ENCODE results near the gene FBXO10. TPM values are rescaled to one million over a fixed set of nuclear protein-coding genes. Genes with fewer than 3 reads are reported as not detected.

FBXO10 gene
- total RNA-seq, 5 donors from 2014 or later (not counting 1 experiment from before 2014, with no cell fraction given): 2.9 to 5.0 (median 3.8) TPM

DNA sequence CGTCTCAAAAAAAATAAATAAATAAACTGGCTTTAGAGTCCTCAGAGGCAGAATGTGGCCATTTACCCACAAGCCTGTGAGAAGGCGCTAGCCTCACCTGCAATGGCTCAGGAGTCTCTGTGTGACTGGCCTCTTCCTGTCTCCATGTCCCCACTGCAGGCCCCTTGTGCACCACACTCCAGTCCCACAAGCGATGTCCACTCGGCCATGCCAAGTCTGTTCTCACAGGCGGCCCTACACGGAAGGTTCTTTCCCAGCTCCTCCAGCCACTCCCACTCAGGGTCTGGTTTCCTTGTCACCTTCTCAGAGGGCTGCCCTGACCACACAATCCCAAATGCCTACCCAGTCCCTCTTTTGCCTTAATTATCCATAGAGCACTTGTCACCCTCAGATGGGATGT lies 52.3 kb downstream of the FBXO10 start:
- CTCF ChIA-PET: no interaction called here
- Histone ChIP-seq H3K9me3 (no peaks in the 10 kb centered on the region), H3K36me3 (ENCODE audit: control insufficient read depth in 2 of 2, extremely low read depth in 1 of 2, insufficient read depth in 1 of 2, low read length in 1 of 2) (peaks cover 0 to 2% of the 10 kb centered on the region in 2 donors), H3K27me3 (replicated peaks in 1 of 2; ENCODE audit: control insufficient read depth in 2 of 2, extremely low read depth in 1 of 2, insufficient read depth in 2 of 2, low read length in 1 of 2) (no peaks in the 10 kb centered on the region), H3K27ac (ENCODE audit: low read length) (no peak overlapping the region), H3K4me3 (ENCODE audit: control insufficient read depth in 1 of 2, extremely low read depth in 1 of 2, low read length in 1 of 2) (no peak overlapping the region), H3K4me1 (ENCODE audit: control insufficient read depth in 1 of 2, extremely low read depth in 1 of 2, insufficient read depth in 2 of 2, low read length in 2 of 2) (peaks cover 0 to 7% of the 10 kb centered on the region in 2 experiments)
- H3K9me3 Mint-ChIP-seq: peaks cover 0 to 4% (median 0%) of the 10 kb centered on the region in 3 donors
- 92% methylated on average over 6 of the region's 6 CpGs for WGBS (ENCODE audit: insufficient coverage)
- H3K27ac Mint-ChIP-seq: no peak overlapping the region
- peaks cover 7 to 8% (median 7%) of the 10 kb centered on the region in 3 donors for H3K4me1 Mint-ChIP-seq
- peaks cover 38% of the 10 kb centered on the region for H3K36me3 Mint-ChIP-seq
- H3K4me3 Mint-ChIP-seq: no peak overlapping the region
- ATAC-seq (replicated peaks in 1 of 4): no peak
- no peaks in the 10 kb centered on the region for H3K27me3 Mint-ChIP-seq
- POLR2A ChIA-PET: no interaction called here
- no peak for DNase-seq

DNA sequence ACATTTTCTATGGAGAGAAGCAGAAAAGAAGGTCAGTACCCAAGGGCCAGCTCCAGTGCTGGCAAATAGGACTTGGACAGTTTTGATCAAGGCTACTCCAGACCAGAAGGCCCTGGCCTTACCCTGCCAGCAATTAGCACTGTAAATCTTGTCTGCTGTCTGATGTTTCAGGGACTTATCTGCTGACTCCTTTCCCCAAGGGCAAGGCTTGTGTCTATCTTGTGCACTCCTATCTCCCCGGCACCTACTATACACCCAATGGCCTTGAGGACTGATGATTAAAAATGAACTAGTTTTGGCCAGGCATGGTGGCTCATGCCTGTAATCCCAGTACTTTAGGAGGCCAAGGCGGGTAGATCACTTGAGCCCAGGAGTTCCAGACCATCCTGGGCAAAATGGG lies 53.2 kb downstream of the FBXO10 start:
- H3K36me3 Mint-ChIP-seq: peaks cover 38% of the 10 kb centered on the region
- ATAC-seq (replicated peaks in 1 of 4) (no peak), DNase-seq (no peak)
- CTCF ChIA-PET: no interaction called here
- H3K4me1 ChIP-seq (ENCODE audit: control insufficient read depth in 1 of 2, extremely low read depth in 1 of 2, insufficient read depth in 2 of 2, low read length in 2 of 2): no peaks in the 10 kb centered on the region
- H3K36me3 ChIP-seq (ENCODE audit: control insufficient read depth in 2 of 2, extremely low read depth in 1 of 2, insufficient read depth in 1 of 2, low read length in 1 of 2): peaks cover 2% of the 10 kb centered on the region in 2 donors
- no CpG with 5 or more reads among the region's 2 CpGs for WGBS (ENCODE audit: insufficient coverage)
- POLR2A ChIA-PET: no interaction called here
- H3K4me3 Mint-ChIP-seq: no peak overlapping the region
- no peak overlapping the region for H3K27ac ChIP-seq (ENCODE audit: low read length)
- peaks cover 0 to 4% (median 0%) of the 10 kb centered on the region in 3 donors for H3K9me3 Mint-ChIP-seq
- no peaks in the 10 kb centered on the region for H3K4me1 Mint-ChIP-seq
- no peaks in the 10 kb centered on the region for H3K27me3 Mint-ChIP-seq
- no peaks in the 10 kb centered on the region for H3K9me3 ChIP-seq
- H3K27ac Mint-ChIP-seq: peak overlapping the region in 1 of 2 donors; percentile 11
- no peaks in the 10 kb centered on the region for H3K27me3 ChIP-seq (replicated peaks in 1 of 2; ENCODE audit: control insufficient read depth in 2 of 2, extremely low read depth in 1 of 2, insufficient read depth in 2 of 2, low read length in 1 of 2)
- no peak overlapping the region for H3K4me3 ChIP-seq (ENCODE audit: control insufficient read depth in 1 of 2, extremely low read depth in 1 of 2, low read length in 1 of 2)

GRCh38 chr9:37521111-37521510 lies 55.1 kb downstream of the FBXO10 start:
- DNase-seq: no peak
- Histone ChIP-seq H3K4me3 (ENCODE audit: control insufficient read depth in 1 of 2, extremely low read depth in 1 of 2, low read length in 1 of 2) (no peak overlapping the region), H3K27me3 (replicated peaks in 1 of 2; ENCODE audit: control insufficient read depth in 2 of 2, extremely low read depth in 1 of 2, insufficient read depth in 2 of 2, low read length in 1 of 2) (no peaks in the 10 kb centered on the region), H3K9me3 (no peaks in the 10 kb centered on the region), H3K36me3 (ENCODE audit: control insufficient read depth in 2 of 2, extremely low read depth in 1 of 2, insufficient read depth in 1 of 2, low read length in 1 of 2) (peaks cover 2% of the 10 kb centered on the region in 2 donors), H3K27ac (ENCODE audit: low read length) (no peak overlapping the region), H3K4me1 (ENCODE audit: control insufficient read depth in 1 of 2, extremely low read depth in 1 of 2, insufficient read depth in 2 of 2, low read length in 2 of 2) (no peaks in the 10 kb centered on the region)
- H3K27ac Mint-ChIP-seq: no peak overlapping the region
- no peak for ATAC-seq (replicated peaks in 1 of 4)
- ChIA-PET POLR2A (no interaction called here), CTCF (no interaction called here)
- no peaks in the 10 kb centered on the region for H3K4me1 Mint-ChIP-seq
- H3K9me3 Mint-ChIP-seq: no peaks in the 10 kb centered on the region
- H3K36me3 Mint-ChIP-seq: peaks cover 34% of the 10 kb centered on the region
- H3K27me3 Mint-ChIP-seq: no peaks in the 10 kb centered on the region
- 97% methylated on average over 5 of the region's 10 CpGs for WGBS (ENCODE audit: insufficient coverage)
- no peak overlapping the region for H3K4me3 Mint-ChIP-seq

- peaks cover 2% of the 10 kb centered on the region in 2 donors for H3K36me3 ChIP-seq (ENCODE audit: control insufficient read depth in 2 of 2, extremely low read depth in 1 of 2, insufficient read depth in 1 of 2, low read length in 1 of 2)
- ChIA-PET POLR2A (no interaction called here), CTCF (interaction anchor here in 1 of 2 donors (0.7 kb wide), 1 partner anchor 75 kb away, joined by 8 read pairs; no protein-coding TSS in a partner anchor)
- peaks cover 34% of the 10 kb centered on the region for H3K36me3 Mint-ChIP-seq
- H3K4me1 Mint-ChIP-seq: no peaks in the 10 kb centered on the region
- no peaks in the 10 kb centered on the region for H3K9me3 Mint-ChIP-seq
- ATAC-seq (replicated peaks in 1 of 4) (no peak), DNase-seq (no peak)
- no peaks in the 10 kb centered on the region for H3K9me3 ChIP-seq
- 85% methylated on average over 3 of the region's 3 CpGs for WGBS (ENCODE audit: insufficient coverage)
- no peak overlapping the region for H3K4me3 ChIP-seq (ENCODE audit: control insufficient read depth in 1 of 2, extremely low read depth in 1 of 2, low read length in 1 of 2)
- H3K27ac ChIP-seq (ENCODE audit: low read length): no peak overlapping the region
- H3K4me1 ChIP-seq (ENCODE audit: control insufficient read depth in 1 of 2, extremely low read depth in 1 of 2, insufficient read depth in 2 of 2, low read length in 2 of 2): no peaks in the 10 kb centered on the region
- no peak overlapping the region for H3K4me3 Mint-ChIP-seq
- H3K27ac Mint-ChIP-seq: no peak overlapping the region
- H3K27me3 ChIP-seq (replicated peaks in 1 of 2; ENCODE audit: control insufficient read depth in 2 of 2, extremely low read depth in 1 of 2, insufficient read depth in 2 of 2, low read length in 1 of 2): no peaks in the 10 kb centered on the region
- H3K27me3 Mint-ChIP-seq: no peaks in the 10 kb centered on the region
Observed at GRCh38 chr9:37520641-37521040, 55.5 kb downstream of the FBXO10 start.

- ChIA-PET CTCF (no interaction called here), POLR2A (interaction anchor here in 1 of 2 donors (1.0 kb wide), 1 partner anchor 59 kb away, joined by 4 read pairs; no protein-coding TSS in a partner anchor)
- Histone ChIP-seq H3K27me3 (replicated peaks in 1 of 2; ENCODE audit: control insufficient read depth in 2 of 2, extremely low read depth in 1 of 2, insufficient read depth in 2 of 2, low read length in 1 of 2) (no peaks in the 10 kb centered on the region), H3K27ac (ENCODE audit: low read length) (no peak overlapping the region), H3K4me3 (ENCODE audit: control insufficient read depth in 1 of 2, extremely low read depth in 1 of 2, low read length in 1 of 2) (no peak overlapping the region), H3K9me3 (no peaks in the 10 kb centered on the region), H3K36me3 (ENCODE audit: control insufficient read depth in 2 of 2, extremely low read depth in 1 of 2, insufficient read depth in 1 of 2, low read length in 1 of 2) (peaks cover under 1 to 2% of the 10 kb centered on the region in 2 donors), H3K4me1 (ENCODE audit: control insufficient read depth in 1 of 2, extremely low read depth in 1 of 2, insufficient read depth in 2 of 2, low read length in 2 of 2) (peaks cover 0 to 2% of the 10 kb centered on the region in 2 experiments)
- 91% methylated on average over 12 of the region's 13 CpGs for WGBS (ENCODE audit: insufficient coverage)
- no peaks in the 10 kb centered on the region for H3K4me1 Mint-ChIP-seq
- DNase-seq: no peak
- H3K9me3 Mint-ChIP-seq: no peaks in the 10 kb centered on the region
- no peak overlapping the region for H3K27ac Mint-ChIP-seq
- no peak for ATAC-seq (replicated peaks in 1 of 4)
- no peak overlapping the region for H3K4me3 Mint-ChIP-seq
- H3K36me3 Mint-ChIP-seq: peaks cover 31% of the 10 kb centered on the region
- no peaks in the 10 kb centered on the region for H3K27me3 Mint-ChIP-seq
Observed at GRCh38 chr9:37517923-37518322, 58.3 kb downstream of the FBXO10 start.

DNA sequence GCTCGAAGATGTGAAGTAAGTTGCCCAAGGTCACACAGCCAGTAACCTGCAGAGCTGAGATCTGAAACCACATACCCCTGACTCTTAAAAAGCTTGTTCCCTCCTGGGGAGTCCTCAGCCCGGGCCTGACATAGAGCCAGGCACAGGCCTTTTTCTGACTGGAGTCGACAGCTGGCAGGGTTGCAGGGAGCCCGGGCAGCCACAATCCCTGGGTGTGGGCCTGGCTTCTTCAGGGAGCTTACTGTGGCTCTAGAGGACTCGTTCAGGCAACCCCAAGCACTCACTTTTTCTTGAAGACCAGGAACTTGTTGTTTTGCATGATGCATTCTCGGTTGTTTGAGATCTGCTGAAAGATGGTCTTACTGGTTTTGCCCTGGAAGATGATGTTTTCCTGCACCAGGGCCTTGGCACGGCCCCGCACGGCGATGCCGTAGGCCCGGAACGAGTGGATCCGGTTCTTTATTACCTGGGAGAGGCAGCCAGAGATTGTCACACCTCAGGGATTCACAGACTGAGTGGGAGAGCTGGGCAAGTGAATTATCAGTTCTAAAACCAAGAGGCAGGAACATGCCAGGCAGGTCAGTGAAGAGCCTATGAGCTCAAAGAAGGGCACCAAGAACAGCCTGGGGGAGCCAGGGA lies 60.4 kb downstream of the FBXO10 start:
- Mint-ChIP-seq H3K27ac (no peak overlapping the region), H3K9me3 (no peaks in the 10 kb centered on the region)
- POLR2A ChIA-PET: no interaction called here

More for the DNA sequence above, 60.4 kb downstream of the FBXO10 start:
- Histone ChIP-seq H3K27ac (ENCODE audit: low read length) (no peak overlapping the region), H3K4me1 (ENCODE audit: control insufficient read depth in 1 of 2, extremely low read depth in 1 of 2, insufficient read depth in 2 of 2, low read length in 2 of 2) (peaks cover 0 to 10% of the 10 kb centered on the region in 2 experiments), H3K27me3 (replicated peaks in 1 of 2; ENCODE audit: control insufficient read depth in 2 of 2, extremely low read depth in 1 of 2, insufficient read depth in 2 of 2, low read length in 1 of 2) (no peaks in the 10 kb centered on the region), H3K9me3 (no peaks in the 10 kb centered on the region), H3K36me3 (ENCODE audit: control insufficient read depth in 2 of 2, extremely low read depth in 1 of 2, insufficient read depth in 1 of 2, low read length in 1 of 2) (peaks cover 0 to 2% of the 10 kb centered on the region in 2 donors), H3K4me3 (ENCODE audit: control insufficient read depth in 1 of 2, extremely low read depth in 1 of 2, low read length in 1 of 2) (no peak overlapping the region)
- Mint-ChIP-seq H3K4me1 (no peaks in the 10 kb centered on the region), H3K4me3 (no peak overlapping the region), H3K27me3 (no peaks in the 10 kb centered on the region), H3K36me3 (peaks cover 19% of the 10 kb centered on the region)
- ATAC-seq (replicated peaks in 1 of 4): no peak
- 94% methylated on average over 12 of the region's 14 CpGs for WGBS (ENCODE audit: insufficient coverage)
- DNase-seq: no peak
- CTCF ChIA-PET: no interaction called here

Measured in T-cell (primary cell).